GM08714 (cell line): Measurements from ENCODE around the gene KCNQ1.

Experiments
- H3K4me3 ChIP-seq: fragments of 200-500 bp; sonication (Bioruptor generic); 2 replicates; pipeline ENCODE4 v1.5.1; 2014; ENCODE audit warnings: mild to moderate bottlenecking, low read length, inconsistent platforms
- ZNF274 ChIP-seq: IDR thresholded peaks from 2 replicates; pipeline ENCODE4 v1.6.1; 2012; ENCODE audit warnings: mild to moderate bottlenecking, low read depth, low read length

The KCNQ1 gene

GRCh38 chr11:2752204-2752770 is 307.5 kb downstream of the KCNQ1 start:
- H3K4me3 ChIP-seq = no peak overlapping the region
- TF ChIP-seq ZNF274 = no peak

GRCh38 chr11:2752923-2753322 is 308.1 kb downstream of the KCNQ1 start:
- no peak for TF ChIP-seq ZNF274
- no peak overlapping the region for H3K4me3 ChIP-seq

GRCh38 chr11:2754008-2754407 is 309.2 kb downstream of the KCNQ1 start:
- H3K4me3 ChIP-seq = no peak overlapping the region
- TF ChIP-seq ZNF274 = no peak

- no peak overlapping the region for H3K4me3 ChIP-seq
- no peak for TF ChIP-seq ZNF274
Measured at GRCh38 chr11:2755071-2755470, 310.3 kb downstream of the KCNQ1 start.

GRCh38 chr11:2758751-2759150 is 313.9 kb downstream of the KCNQ1 start:
- TF ChIP-seq ZNF274 = no peak
- no peak overlapping the region for H3K4me3 ChIP-seq

GRCh38 chr11:2759228-2760195 is 314.7 kb downstream of the KCNQ1 start:
- no peak for TF ChIP-seq ZNF274
- no peak overlapping the region for H3K4me3 ChIP-seq

GRCh38 chr11:2760196-2760871 is 315.5 kb downstream of the KCNQ1 start:
- no peak overlapping the region for H3K4me3 ChIP-seq
- TF ChIP-seq ZNF274 = no peak

GRCh38 chr11:2761131-2762030 is 316.6 kb downstream of the KCNQ1 start:
- TF ChIP-seq ZNF274 = no peak
- H3K4me3 ChIP-seq = no peak overlapping the region

GRCh38 chr11:2762031-2762380 is 317.2 kb downstream of the KCNQ1 start:
- TF ChIP-seq ZNF274 = no peak

GRCh38 chr11:2762451-2762850 is 317.6 kb downstream of the KCNQ1 start:
- no peak for TF ChIP-seq ZNF274
- no peak overlapping the region for H3K4me3 ChIP-seq

More at GRCh38 chr11:2762031-2762380, 317.2 kb downstream of the KCNQ1 start:
- no peak overlapping the region for H3K4me3 ChIP-seq

GRCh38 chr11:2763984-2764383 is 319.2 kb downstream of the KCNQ1 start:
- no peak for TF ChIP-seq ZNF274
- no peak overlapping the region for H3K4me3 ChIP-seq

- TF ChIP-seq ZNF274 = no peak
- no peak overlapping the region for H3K4me3 ChIP-seq
Measured at GRCh38 chr11:2765491-2765890, 320.7 kb downstream of the KCNQ1 start.

GRCh38 chr11:2766166-2766565 is 321.4 kb downstream of the KCNQ1 start:
- TF ChIP-seq ZNF274 = no peak
- H3K4me3 ChIP-seq = no peak overlapping the region

- TF ChIP-seq ZNF274 = no peak
- H3K4me3 ChIP-seq = no peak overlapping the region
Measured at GRCh38 chr11:2767071-2767470, 322.3 kb downstream of the KCNQ1 start.
